NCI-H146 treated with DMSO at 0.1 percent for 48 hours (cell line): ENCODE measurements around the gene COL23A1.
"Not testable (repeated sequence)": the region's sequence is repeated elsewhere in the genome, so short reads cannot be mapped to it uniquely, and the experiment has no call there.

ENCODE experiments used
- DNase-seq: peaks from one replicate; lab custom pipeline; 2025; ENCODE audit not compliant: unreplicated experiment; lab: John Stamatoyannopoulos, UW

The COL23A1 gene

DNA sequence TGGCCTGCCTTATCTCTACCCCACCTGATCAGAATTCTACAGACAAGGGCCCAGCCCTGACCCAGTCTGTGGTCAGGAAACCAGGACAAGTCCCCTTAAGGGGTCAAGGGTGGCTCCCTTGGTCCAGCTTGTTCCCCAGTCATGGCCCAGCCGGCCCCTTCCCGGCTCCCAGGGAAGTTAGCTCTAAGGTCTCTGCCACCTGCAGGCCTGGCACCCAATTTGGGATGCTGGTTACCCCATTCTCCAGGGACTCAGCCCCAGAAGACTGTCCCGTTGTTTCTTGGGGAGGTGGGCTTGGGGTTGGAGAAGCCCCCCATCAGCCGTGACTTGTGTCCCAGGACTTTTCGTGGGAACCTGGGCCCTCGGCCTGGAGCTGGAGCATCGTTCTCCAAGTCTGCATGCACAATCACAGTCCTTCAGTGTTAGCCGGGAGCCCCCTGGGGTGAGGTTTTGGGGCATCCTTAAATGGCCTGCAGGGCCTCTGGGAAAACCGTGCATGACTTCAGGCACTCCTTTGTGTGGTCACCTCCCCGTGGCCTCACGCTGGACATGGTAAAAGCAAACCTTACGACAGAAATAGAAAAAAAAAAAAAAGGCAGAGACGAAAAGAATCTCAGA, 206.8 kb downstream of the COL23A1 start:
- DNase-seq = no peak

GRCh38 chr5:178382754-178383164, 207.4 kb downstream of the COL23A1 start:
- no peak for DNase-seq

DNA sequence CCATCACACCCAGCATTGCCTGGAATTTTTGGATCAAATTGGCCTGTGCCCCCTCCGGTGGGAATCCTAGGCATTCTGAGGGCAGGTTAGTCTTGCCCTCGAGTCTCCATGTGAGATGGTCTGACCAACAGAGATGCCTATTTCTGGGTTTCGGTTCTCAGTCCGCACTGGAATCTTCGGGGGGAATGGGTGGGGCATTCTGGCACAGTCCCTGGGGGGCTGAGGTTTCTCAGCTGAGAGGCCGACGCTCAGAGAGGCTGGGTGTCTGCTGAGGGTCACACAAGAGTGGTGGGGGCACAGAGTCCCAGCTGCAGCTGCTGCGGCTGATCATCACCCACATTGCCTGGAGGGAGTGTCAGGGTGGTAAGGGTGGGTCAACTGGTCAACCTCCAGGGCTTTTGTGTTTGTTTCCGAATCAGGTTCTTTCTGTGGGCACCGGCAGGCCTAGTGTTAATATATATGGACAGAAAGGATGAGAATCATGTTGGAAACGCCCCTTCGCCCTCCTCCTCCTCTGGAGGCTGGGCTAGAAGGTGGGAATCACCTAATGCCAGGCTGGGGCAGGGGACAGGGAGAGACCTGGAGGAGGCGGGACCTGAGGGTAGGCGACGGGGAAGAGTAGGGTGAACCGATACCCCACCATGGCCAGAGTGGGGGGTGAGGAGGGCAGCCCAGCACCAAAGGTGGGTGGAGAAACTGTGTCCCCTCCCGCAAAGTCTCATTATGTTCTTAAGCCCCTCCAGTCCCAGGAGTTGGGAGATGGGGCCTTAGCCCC, 208.1 kb downstream of the COL23A1 start:
- no peak for DNase-seq

DNA sequence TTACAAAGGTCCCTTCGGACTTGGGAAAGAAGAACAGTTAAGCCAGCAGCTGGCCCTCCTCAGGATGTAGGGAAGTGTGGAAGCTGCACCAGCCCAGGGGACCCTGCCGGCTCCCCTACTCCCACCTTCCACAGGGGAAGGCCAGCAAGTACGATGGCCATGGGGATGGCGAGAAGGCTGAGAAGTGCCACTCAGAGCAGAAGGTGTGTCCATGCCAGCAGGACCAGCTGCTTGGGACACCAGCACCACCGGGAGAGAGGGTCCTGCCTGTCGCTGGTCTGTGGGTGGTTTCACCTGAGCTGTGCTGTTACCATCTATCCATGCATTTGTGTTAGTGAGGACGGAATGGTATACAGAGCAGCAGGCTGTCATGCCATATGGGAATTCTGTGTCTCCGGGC, 209.0 kb downstream of the COL23A1 start:
- DNase-seq = no peak

GRCh38 chr5:178380541-178381074, 209.6 kb downstream of the COL23A1 start:
- DNase-seq = no peak

- DNase-seq = no peak
Measured at GRCh38 chr5:178380086-178380485, 210.1 kb downstream of the COL23A1 start.

DNA sequence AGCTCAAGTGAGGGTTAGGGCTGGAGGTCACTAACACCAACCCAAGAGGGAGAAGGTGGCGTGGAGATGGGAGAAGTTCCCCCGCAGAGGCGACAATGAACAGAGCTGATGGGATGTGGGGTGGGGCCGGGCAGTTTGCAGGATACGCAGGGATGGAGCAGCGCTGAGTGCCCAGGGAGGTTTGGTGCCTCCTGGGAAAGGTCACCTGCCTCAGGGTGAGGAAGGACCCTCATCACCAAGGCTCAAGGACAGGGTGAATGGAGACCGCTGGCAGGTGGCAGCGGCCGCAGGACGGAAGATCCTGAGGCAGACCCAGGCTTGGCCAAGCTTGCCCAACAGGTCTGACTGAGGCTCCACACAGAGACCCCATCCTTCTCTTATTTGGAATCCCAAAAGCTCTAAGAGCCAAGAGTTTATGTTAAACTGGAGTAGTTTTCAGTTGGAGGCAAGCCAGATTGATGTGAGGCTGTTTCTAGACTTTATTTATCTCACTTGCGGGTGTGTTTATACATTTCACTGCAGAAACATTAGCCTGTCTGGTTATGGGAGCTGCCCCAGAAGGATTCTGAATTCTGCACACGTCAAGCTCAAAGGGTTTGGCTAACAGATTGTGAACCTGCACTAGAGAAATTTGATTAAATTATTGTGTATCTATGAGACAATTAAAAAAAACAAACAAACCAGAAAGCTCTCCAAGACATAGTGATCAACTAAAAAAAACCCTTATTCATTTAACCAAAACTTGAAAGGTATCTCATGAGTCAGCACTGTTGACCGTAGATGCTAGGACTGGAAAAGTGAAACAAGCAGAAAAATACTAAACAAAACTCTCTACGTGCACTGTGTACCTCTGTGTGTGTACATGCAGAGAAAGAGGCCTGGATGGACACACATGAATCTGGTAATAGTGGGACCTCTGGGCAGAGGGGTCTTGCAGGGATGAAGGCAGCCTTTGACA, 211.4 kb downstream of the COL23A1 start:
- no peak for DNase-seq

GRCh38 chr5:178377583-178378270, 212.5 kb downstream of the COL23A1 start:
- no peak for DNase-seq

DNA sequence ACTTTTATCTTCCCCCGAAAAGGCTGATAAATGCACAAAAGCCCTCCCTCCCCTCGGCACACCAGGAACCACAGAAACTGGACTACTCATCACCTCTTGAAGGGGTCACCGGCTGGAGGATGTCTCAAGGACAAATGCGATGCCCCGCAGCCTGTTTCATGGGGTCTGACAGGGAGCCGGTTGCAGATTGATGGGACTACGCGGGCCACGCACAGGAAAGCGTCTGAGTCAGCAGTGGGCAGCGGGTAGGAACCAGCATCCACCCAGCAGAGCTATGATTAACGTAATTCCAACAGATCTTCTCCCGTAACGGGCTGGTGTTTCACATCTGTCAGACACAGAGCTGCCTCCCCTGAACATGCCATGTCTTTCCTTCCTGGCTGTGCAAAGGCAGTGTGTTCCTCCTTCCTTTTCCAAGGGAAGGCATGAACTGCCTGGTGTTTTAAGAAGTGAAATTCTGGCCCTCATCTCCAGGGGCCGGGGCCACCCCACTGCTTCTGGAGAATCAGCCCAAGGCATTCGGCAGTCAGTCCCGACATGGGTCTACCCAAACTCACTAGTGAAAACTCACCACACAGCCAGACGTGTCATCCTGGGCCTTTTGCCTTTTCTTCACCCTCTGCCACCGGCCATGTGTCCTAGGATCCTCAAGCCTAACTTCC, 213.1 kb downstream of the COL23A1 start:
- DNase-seq = no peak

DNA sequence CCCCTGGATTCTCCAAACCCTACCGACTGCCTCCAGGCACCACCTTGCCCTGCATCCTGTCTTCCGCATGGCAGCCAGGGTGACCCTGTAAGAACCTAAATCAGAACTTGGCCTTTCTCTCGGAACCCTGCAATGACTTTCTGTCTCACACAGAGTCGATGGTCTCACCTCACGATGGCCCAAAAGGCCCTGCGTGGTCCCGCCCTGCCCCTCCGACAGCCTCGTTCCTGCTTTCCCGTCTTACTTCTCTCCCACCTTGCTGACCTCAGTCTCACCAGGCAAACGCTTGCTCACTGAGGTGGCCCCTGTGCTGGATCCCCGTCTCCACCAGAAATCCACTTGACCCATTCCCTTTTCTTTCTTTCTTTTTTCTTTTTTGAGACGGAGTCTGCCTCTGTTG, 214.8 kb downstream of the COL23A1 start:
- DNase-seq = no peak

- no peak for DNase-seq
Measured at GRCh38 chr5:178373711-178374110, 216.5 kb downstream of the COL23A1 start.

GRCh38 chr5:178372142-178372571, 218.0 kb downstream of the COL23A1 start:
- no peak for DNase-seq

DNA sequence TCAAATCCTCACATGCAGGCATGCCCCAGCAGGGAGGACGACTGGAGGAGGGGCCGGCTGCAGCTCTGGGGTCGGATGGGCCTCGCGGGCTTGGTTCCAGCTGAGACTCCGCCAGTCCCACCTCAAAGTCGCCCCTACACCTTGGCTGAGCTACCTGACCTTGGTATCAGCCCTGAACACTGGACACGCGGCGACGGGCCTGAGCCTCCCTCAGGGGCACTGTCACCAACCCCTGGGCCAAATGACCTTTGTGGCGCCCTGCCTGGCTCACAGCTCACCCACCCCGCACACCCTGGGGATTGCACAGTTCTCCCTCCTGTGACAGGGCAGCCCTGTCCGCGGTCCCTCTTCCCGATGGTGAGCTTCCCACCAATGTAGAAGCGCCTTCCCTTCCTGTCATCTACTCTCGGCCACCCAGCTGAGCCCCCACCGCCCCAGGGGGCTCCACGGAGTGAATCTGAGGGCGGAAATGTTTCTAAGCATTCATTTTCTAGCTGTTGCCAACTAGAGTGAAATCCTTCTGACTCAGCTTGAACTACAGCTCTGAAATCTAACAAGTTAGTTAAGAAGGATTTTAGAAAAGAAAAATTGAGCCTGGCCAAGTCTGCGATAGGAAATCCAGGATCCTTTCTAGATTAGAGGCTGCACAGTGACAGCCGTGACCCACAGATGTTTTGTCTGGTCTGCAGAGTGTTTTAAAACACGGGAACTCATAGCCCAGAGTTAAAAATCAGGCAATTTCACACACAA, 218.7 kb downstream of the COL23A1 start:
- no peak for DNase-seq

DNA sequence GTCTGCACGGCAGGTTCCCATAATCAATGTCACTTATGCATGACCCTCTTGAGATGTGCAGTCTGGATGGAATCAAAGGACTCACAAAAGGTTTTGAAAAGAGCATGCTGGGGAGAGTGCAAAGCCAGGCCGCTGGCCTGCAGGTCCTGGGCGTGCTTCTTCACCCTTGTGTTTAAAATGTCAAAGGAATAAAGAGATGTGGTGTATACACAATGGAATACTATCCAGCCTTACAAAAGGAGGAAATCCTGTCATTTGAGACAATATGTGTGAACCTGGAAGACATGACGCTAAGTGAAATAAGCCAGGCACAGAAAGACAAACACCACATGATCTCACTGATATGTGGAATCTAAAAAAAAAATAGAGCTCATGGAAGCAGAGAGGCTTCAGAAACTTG, 220.1 kb downstream of the COL23A1 start:
- no peak for DNase-seq

DNA sequence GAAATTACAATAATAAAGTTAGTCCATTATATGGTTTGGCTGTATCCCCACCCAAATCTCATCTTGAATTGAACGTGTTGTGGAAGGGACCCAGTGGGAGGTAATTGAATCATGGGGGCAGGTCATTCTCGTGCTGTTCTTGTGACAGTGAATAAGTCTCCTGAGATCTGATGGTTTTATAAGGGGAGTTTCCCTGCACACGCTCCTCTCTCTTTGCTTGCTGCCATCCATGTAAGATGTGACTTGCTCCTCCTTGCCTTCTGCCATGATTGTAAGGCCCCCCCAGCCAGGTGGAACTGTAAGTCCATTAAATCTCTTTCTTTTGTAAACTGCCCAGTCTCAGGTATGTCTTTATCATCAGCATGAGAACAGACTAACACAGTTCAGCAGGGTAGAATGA, 220.7 kb downstream of the COL23A1 start:
- DNase-seq = not testable (repeated sequence)

DNA sequence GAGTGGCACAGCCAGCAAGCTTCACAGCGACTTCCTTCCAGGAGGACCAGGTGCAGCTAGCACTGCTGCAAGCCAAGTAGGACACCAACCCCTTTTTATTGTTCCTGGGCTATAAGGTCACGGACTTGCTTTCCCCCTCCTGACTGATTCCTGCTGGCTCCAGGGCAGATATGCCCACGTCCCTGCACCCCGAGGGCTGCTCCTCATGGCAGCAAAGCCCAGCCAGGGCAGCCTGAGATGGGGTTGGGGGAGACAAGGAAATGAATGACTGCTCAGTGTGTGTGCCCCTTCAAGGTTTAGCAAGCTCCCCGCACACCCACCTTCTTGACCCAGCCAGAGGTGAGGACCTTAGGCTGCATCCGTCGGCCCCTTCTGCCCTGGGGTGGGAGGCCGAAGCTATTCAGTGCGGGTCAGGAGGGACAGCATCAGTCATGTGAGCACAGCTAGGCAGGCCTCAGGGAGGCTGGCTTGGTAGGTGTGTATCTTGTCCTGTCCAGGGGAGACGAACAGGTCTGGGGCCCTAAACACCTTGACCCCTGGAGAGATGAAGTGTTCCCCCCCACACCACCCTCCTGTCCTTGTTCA, 221.4 kb downstream of the COL23A1 start:
- DNase-seq = no peak

- DNase-seq = no peak
Measured at GRCh38 chr5:178368274-178368673, 221.9 kb downstream of the COL23A1 start.

DNA sequence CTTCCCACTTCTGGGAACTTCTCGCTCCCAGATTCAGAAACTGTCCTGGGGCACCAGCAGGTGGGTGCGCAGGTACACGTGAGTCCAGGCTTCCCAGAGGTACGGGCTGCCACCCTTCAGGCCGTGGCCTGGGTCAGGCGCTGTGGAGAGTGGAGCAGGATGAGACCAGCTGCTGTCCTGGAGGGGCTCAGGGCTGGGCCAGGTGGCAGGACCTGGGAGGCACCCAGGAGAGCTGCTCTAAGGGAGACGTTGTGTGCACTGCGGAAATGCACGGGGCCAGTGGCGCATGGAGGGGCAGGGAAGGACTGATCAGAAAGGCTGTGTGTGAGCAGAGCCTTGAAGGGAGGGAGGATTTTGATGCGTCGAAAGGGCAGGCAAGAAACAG, 222.5 kb downstream of the COL23A1 start:
- DNase-seq = no peak
